HG02798 (cell line): ENCODE measurements around the gene CSMD2.

Experiments used
- ATAC-seq: cut with Tn5 transposase; IDR thresholded peaks from one replicate; pipeline ENCODE4 v1.9.1; 2021; ENCODE audit warnings: mild to moderate bottlenecking; ENCODE audit not compliant: unreplicated experiment, poor library complexity

The CSMD2 gene

DNA sequence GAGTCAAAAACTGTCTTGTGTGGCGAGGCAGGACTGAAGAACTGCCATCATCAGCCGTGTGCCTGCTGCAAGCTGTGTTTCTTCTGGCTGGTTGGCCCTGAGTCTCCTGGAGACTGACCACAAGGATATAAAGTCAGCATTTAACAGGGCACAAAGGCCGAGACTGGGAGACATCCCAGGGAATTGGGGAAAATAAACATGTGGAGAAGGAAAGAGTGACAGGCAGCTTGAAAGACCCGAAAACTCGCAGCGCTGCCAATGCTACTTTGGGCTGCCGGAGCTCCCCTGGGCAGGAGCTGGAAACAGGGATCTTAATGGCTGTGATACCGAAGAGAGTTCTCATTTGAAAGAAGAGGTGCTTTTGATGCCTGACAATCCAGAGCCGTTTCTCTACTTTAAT, 426.5 kb downstream of the CSMD2 start:
- no peak for ATAC-seq

DNA sequence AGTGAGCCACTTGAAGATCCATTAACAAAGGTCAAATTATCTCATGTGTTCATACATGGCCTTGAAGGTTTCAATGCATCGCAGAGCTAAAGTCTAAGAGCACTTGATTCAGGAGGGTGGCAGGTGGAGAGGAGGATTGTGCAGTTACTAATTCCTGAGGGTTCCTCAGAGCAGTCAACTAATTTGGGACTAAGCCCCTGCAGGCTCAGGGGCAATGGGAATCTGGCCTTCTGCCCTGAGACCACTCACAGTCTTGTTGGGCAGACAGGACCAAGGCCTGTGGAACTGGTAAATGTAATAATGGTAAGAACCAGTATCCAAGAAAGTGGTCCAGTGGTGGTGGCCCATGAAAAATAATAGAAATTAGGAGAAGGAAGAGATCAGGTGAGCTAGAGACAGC, 428.5 kb downstream of the CSMD2 start:
- no peak for ATAC-seq

DNA sequence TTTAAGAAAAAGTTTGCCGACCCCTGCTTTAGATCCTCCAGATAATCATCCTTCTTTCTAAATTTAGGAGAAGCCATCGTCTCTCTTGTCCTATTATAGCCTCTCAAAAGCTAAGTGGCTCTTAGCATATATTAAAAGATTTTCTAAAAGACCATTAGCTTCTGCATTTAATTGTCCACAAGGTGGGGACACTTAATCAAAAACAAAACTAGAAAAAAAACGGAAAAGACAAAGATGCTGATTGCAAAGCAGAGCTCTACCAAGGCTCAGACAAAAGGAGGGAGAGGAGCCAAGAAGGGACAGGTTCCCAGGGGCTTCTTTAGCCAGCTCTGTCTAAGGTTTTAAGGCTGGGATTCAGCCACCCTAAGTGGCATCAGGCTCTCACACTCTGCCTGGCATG, 429.4 kb downstream of the CSMD2 start:
- ATAC-seq = no peak

DNA sequence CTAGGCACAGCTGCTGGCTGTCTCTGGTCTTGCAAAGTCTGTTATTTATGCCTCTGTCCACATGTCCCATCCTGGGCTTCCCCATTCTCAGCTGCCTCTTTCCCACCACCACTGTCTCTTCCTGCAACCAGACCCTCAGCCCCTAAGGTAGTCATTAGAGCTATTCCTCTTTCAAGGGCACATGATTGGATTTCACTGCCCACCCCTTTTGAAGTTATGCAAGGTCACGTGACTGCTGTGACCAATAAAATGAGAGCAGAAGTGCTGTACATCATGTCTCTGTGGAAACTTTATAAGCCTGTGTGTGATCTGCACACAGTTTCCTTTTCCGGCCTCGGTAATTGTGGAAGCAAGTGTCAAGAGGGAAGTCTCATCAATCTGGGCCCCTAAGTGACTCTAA, 437.7 kb downstream of the CSMD2 start:
- ATAC-seq = no peak

DNA sequence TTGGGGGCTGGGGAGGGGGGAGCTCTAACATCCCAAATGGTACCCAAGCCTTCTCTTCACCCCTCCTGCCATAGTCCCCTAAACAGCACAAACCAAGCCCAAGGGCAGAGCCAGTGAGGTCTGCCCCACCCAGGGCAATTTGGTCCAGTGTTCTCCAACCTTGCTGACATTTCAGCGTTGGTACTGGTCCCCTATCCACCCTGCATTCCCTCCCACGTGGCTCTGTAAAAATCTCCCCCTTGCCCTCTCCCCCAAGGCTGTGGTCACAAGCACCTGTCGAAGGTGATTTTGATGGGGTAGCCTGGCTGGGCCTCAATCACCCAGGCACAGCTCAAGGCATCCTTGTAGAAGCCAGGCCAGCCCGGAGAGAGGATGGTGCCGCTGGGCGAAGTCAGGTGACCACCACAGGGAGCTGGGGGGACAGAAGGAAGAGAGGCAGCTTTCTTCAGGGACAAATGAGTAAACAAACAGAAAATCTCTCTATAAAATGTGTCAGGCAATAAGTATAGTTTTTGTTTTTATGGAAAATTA, 438.7 kb downstream of the CSMD2 start:
- ATAC-seq = no peak

DNA sequence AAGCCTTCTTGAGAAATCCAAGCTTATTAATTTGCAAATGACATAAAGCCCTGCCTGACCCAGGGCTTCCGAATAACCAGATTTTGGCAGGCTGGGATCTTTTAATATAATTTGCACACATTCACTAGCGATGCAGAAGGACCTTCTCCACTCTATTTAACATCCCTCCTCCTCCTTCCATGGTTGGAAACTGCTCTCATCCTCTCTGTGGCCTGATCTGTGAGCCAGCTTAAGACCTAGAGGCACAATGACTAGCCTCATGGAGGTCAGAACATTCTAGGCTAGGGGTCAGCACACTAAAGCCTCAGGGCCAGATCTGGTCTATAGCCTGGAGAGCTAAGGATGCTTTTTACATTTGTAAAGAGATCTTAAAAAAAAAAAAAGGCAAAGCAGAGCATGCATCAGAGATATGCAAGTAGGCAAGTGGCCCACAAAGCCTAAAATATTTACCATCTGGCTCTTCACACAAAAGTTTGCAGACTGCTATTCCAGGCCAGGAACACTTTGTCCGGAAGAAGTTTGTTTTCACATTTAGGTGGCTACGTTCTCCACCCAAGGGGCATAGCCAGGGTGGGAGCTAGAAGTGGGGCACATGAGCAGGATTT, 439.4 kb downstream of the CSMD2 start:
- ATAC-seq = no peak

DNA sequence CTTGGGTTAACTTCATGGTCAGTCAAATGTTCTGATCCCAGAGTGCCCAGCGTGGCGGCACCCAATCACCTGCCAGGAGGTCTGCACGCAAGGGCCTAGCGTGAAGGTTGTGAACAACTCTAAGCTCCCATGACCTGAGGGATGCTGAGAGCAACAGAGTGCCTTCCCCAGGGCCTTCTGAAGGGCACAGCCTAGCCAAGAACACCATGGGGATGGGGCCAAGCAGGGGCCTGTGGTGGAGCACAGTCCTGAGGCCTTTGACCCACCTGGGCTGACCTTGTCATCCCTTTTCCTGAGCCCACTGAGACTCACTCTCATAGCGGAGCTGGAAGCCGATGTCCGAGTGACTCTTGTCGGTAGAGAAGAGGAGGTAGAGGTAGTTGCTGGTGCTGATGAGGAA, 440.0 kb downstream of the CSMD2 start:
- ATAC-seq = no peak

DNA sequence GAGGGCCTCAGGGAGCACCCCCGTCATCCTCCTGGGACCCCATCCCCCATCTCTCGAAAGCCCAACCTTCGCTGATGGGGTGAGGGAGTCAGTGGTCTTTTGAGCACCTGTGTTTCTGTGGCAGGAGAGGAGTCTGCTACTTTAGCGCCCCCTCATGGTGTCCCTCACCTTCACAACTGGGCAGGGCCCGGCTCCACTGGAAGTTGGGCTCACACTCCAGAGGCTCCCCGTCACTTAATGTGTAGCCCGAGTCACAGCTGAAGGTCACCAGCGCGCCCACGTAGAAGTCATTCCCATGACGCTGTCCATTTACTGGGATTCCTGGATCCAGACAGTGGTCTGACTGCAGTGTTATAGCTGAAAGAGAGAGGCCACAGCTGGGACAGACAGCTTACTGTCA, 440.7 kb downstream of the CSMD2 start:
- no peak for ATAC-seq

DNA sequence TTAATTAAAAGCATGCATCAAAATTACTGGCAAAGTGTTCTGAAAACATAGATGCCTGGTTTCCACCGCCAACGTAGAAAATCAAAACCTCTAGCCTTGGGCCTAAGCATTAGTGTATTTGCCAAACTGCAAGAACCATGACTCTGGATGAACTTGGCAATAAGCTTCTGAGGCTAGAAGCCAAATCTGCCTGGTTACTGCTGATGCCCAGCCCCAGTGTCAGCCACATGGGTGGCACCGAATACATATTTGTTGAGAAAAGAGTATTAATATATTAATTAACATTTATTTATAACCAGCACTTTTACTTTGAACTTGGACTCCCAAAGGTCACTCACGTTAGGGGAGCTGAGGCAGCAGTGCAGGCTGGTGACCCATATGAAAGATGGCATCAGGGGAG, 441.8 kb downstream of the CSMD2 start:
- no peak for ATAC-seq

DNA sequence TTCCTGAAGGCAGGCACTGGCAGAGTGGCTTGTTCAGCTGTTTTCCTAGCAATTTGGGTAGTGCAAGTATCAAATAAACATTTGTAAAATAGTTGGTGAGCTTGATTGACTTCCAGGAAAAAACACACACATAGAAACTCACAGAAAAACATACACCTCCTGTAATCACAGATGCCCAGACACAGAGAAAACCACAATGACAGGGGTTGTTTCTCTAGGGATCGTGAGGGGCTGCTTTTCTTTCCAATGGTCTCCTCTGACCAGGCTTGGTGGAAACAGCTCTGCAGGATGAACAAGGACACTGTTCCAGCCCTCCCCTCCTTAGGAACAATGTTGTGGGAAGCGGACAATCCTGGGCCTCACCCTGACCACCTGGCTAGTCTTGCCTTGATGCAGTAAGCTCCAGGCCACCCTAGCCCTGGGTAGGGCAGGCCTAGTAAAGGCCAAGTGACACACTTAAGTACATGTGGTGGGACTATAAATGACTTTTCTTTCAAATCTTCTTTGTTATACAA, 443.7 kb downstream of the CSMD2 start:
- no peak for ATAC-seq

DNA sequence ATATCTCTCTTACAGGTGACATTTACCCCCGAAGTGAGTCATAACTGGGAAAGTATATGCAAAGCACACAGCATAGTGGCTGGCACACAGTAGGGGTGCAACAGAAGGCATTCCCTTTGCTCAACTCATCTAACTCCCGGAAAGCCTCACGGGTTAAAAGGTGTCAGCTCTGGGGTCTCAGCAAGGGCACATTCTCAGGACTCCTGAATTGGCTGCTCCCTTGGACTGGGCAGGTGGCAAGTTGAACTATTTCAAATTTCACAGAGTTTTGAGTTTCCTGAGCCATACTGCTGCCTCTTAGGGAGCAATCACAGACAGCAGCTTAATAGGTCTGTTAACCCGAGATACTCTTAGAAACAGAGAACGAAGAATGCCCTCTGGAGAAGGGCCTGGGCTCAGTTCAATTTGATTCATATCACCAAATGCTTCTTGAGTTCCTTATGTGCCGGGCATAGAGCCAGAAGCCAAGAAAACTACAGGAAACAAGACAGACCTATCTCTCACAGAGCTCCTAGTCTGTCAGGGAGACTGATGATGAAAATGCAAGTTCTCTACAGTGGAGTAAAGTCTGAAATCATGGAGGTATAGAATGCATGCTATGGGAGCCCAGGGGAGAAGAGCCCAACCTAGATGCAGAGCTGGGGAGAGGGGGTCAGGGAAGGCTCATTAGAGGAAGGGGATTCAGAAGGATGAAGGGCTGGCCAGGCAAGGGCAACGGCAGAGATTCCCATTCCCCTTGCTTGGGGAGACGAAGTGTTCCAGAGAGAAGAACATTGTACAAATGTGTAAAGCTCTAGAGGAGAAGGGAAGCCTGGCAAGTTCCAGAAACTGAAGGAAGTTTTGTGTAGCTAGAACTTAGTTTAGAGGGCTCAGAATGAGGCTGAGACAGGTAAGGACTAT, 445.0 kb downstream of the CSMD2 start:
- ATAC-seq = no peak

DNA sequence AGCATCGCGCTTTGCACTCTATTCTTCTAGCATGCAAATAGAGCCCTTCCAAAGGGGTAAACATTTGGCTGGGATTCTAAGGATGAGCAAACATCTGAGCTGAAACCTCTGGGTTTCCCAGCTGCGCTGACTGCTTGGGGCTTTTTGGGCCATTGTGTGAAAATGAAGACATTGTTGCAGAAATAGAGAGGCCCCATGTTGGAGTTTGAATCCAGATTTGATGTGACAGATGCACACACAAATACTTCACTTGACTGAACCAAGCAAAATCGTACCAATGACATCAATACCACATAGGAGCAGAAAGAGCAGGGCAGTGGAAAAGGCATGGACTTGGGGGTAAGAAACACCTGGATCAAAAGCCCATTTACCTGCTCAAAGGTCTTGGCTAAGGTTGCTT, 445.7 kb downstream of the CSMD2 start:
- ATAC-seq = no peak

DNA sequence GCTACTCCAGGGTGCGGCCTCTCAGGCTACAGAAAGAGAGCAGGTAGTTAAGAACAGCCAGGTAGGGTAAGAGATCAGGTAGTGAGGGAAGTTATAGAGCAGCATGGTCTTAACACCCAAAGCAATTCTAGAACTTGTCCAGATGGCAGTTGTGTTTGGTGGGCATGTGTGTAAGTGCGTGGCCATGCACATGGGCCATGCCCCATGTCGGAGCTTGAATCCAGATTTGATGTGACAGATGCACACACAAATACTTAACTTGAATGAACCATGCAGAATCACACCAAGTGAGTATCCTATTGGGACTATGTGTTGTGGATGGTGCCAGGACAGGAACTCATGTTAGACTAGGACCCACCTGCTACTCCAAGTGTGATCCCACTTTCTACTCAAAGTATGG, 446.8 kb downstream of the CSMD2 start:
- no peak for ATAC-seq

DNA sequence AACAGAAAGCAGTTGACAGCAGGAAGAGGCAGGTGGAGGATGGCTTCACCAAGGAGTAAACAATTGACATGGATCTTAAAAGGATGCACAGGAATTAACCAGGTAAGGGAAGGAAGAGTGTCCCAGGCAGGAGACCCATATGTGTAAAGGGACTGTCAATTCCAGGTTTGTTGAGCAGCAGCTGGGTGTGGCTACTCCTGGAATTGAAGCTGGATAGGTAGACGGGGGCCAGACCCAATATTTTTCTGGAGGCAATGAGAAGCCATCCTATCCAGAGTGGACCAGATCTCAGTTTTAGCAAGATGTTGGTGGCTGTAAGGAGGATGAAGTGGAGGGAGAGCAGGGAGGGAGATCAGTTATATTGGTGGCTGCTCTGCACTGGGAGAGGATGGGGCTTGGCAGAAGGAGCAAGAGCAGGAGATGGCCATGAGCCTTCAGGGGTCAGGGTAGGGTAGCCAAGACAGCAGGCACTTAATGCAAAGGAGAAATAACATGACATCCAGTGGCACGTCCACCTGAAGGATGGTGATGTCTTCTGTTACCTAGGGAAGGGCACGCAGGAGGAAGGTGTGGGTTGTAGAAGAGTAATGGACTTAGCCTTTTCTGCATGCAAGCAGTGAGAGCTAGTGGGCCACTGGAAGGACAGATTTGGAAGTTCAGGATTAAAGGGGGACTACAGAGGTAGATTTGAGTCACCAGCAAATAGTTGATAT, 447.9 kb downstream of the CSMD2 start:
- ATAC-seq = no peak

DNA sequence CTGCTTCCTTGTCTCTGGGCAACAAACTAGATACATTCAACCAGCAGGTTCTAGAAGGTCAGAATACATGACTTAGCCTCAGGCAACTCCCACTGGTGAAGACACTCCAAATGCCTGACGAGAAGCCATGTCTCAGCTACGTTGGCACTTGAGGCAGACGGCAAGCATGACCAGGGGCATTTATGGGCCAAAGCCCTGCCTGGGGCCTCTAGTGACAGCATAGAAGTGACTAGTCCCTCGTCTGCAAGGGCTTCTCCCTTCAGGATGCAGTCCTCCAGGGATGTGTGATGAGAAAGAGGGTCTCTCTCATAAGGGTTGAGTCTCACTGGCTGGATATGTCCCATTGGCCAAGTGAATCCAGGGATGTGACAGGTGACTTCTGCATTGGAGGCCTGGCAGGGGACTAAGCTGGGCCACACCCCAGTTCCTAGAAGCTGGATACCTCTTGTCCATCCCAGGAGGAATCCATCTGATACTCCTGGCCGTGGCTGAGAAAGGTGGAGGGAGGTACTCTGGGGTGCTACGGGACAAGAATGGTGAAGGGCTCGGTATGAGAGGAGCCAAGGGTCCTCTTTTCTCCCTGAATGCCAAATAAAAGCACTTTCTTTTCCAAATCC, 449.7 kb downstream of the CSMD2 start:
- no peak for ATAC-seq

DNA sequence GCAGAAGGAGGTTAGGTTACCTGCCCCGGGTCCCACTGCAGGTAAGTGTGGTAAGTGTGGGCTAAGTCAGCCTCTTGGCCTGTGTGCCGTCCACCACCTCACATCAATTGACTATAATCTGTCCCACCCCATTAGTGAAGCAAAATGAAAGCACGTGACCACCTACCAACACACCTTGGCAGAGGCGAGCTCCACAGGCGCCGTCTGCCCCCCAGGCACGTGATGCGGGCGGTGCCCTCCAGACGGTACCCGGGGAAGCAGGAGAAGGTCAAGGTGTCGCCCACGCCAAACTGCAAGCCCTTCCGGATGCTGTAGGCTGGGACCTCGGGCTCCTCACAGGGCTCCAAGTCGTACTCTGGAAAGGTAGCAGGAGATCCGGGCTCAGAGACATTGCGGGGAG, 450.6 kb downstream of the CSMD2 start:
- no peak for ATAC-seq

DNA sequence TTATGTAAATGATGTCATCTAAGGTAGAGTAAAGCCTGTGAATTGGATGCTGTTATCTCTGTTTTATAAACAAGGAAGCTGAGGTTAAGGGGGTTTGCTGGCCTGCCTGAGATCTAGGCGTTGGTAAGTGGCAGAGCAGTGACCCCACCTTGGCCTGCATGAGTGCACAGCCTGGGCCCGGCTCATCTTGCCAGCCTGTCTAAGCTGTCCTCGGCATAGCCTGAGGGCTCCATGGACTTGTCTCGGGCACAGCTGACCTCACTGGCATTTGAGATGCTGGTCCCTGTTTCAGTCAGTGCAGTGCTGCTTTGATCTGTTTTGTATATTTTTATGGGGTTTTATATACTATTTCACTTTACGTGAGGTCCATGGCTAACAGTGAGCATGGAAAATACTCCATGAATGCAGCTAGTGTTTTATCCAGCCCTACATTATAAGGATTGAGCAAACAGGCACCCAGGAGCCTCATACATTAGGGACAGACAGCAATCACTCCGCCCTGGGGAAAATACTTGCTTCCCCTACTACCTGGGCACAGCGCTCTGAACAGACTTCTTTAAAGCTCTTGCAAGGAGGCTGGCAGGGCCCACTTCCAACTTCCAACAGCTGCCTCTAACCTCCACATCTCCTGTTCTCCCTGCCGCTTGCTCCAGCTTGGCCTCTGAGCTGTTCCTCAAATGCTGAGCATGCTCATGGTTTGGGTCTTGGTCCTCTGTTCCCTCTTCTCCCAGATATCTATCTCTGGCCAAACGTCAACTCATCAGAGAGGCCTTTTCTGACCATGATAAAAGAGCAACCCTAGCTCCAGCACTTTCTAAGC, 451.8 kb downstream of the CSMD2 start:
- ATAC-seq = no peak

DNA sequence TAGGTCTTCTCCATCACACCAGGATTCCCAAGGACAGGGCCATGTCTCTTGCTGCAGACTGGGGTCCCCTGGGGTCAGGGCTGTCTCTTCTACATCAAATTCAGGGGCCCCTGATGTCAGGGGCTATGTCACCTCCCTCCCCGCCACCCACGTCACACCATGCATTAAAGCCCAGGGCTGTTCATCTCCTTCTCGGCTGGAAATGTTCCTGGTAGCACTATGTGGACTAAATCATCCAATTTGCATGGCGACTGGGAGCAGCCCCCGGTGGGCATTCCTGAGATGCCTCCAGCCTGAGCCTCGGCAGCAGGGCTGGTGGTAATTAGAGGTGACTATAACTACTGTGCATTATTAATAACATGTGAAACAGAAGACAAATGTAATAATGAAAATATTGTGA, 452.8 kb downstream of the CSMD2 start:
- ATAC-seq = no peak

DNA sequence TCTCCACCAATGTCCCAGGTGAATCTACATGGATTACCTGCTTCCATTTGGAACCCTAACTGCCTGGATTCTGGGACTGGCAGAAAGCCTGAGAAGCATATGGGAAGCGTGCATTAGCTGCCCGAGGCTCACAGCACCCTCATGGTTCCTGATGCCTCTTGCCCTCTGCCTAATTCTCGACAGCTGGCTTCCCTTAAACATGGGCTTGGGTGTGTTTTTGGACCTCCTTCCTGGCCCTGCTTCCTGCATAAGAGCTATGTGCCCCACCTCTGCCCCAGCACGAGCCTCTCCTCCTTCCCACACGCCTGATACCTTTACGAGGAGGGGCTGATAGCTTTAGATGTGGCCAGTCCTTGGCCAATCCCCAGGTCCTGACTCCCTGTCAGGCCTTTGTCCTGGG, 453.5 kb downstream of the CSMD2 start:
- no peak for ATAC-seq

DNA sequence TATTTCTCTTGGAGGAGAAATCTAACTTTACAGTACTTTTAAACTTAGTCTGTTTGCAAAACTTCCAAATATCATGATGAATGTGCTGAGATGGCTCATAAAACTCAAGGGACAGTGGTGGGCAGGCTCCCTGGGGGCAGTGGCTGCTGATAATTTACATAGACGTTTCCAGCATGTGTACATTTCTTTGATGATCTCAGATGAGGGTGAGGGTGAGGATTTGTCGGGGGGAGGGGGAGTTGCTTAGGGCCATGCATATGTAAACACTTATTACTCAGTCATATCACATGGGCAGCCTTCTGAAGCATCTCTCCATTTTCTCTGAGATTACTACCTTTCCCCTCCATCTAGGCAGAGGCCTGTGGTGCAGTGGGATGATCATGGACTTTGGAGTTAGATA, 454.1 kb downstream of the CSMD2 start:
- ATAC-seq = no peak
